Measurements from ENCODE around the gene SORL1.

The SORL1 gene

DNA sequence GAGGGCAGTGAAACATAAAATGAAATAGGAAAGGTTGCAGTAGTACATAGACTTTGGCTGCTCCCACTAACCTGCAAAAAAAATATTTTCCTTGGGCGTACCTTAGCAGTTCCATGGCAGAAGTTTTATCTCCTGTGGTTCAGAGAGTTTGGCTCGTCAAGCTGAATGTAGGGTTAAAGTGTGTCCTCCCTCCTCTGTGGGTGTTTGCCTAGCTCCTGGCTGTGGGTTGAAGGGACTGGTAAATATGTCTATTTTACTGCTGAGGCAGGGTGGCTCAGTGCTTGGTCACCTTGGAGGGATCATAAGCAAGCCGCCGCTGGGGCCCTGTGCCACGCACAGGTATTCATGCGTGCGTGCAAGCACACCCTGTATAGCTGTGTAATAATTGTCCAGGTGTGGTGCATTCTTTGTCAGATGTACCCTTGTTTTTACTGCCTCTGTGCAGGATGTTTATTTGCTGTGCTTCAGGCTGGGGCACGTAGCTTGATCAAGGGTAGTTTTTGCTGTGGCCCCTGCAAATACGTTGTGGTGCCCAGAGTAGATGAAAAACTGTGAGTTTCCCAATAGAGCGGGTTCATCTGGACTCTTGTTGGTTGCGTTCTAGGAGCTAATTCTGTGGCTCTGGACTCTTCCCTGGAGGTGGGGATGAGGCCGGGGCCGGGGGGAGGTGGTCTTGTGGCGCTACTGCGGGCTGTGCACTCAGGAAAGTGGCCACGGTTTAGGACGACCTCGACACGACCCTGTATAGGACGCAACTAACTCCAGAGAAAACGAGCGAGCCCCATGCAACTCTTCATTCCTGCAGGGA is 732 bp upstream of the SORL1 start:
- no peak for DNase-seq (ENCODE audit: low spot score)

- no peak for DNase-seq (ENCODE audit: low spot score)
These were observed 566 bp downstream of the SORL1 start, which contains the start of gene SORL1-AS1 for GRCh38 chr11:121452609-121453150. Gene SORL1-AS1 (minus strand): TSS chr11:121452967.

GRCh38 chr11:121453589-121454299 is 1.6 kb downstream of the SORL1 start:
- no peak for DNase-seq (ENCODE audit: low spot score)

- no peak for DNase-seq (ENCODE audit: low spot score)
These were observed 3.0 kb downstream of the SORL1 start for GRCh38 chr11:121455115-121455514.

- no peak for DNase-seq (ENCODE audit: low spot score)
These were observed 4.0 kb downstream of the SORL1 start for GRCh38 chr11:121456151-121456550.

DNA sequence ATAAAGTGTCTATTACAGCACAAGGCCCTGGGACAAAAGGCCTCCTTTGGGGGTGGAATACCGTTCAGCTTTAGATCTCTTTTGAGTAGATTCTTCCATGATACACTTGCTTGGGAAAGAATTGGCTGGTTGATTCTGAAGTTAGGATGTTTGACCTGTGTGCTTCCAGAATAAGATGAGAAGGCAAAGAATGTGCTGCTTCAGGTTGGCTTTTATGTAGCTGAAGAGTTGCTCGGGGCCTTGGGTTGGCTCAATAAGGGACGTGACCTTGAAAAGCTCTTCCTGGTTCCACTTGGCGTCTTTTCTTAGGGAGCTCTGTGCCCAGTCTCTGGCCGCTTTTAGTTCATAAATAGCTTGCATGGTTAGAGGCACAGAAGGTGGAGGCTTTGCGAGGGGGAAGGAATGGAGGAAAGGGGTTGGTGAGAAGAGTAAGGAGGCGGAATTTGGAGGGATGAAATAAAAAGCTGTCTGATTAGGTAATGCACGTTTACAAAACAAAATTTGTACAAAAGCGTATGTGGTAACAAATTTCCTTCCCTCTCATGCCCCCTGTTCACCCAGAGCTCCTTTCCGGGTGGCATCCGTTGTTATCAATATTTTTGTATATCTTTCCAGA is 4.8 kb downstream of the SORL1 start:
- no peak for DNase-seq (ENCODE audit: low spot score)

GRCh38 chr11:121458551-121458950 is 6.4 kb downstream of the SORL1 start:
- DNase-seq (ENCODE audit: low spot score) = no peak

- DNase-seq (ENCODE audit: low spot score) = no peak
These were observed 7.4 kb downstream of the SORL1 start for GRCh38 chr11:121459413-121460017.

- DNase-seq (ENCODE audit: low spot score) = no peak
These were observed 8.9 kb downstream of the SORL1 start for GRCh38 chr11:121460941-121461514.

DNA sequence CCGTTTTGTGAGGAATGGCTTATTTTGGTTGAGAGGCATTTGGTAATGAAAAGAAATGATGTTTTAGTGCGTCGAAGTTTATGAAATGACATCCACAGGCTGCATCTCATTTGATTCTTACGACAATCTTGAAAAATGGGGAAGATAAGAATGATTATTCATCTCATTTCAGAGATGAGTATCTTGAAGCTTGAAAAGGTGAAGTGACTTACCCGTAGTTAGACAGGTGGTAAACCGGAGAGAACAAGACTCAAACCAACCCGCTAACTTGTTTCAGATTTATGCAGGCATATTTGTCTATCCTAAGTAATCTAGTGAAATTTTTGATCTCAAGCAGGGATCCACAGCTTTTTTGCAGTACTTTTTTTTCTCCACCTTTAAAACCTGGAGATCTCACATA is 9.7 kb downstream of the SORL1 start:
- DNase-seq (ENCODE audit: low spot score) = no peak

DNA sequence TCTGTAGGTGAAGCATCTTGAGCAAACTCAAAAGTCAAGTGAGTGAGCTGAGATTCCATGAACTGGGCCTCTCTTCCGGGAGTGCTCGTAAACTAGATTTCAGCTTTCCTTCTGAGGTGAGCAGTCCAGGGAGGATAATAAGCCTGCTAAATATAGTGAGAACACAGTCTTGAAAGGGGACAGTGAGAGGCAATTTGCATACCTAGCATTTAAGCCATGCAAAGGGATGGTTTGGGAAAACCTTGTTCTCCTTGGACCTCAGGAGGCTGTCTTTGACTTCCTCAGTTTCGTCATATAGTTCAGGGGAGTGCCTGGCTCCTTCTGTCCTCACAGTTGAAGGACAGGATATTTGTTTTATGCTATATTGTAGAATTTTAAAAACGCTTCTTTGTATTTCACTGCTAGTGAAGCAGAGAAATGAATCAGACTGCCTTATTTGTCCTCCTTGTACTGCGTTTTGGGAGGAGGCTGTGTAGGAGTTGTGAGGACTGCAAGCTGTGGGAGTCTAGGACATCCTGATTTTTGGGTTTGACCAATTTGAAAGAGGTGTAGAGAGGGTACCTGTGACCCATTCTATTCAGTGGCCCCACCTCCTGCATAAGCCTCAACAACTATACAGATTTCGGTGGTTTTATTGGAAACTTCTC is 11.7 kb downstream of the SORL1 start:
- DNase-seq (ENCODE audit: low spot score) = no peak

DNA sequence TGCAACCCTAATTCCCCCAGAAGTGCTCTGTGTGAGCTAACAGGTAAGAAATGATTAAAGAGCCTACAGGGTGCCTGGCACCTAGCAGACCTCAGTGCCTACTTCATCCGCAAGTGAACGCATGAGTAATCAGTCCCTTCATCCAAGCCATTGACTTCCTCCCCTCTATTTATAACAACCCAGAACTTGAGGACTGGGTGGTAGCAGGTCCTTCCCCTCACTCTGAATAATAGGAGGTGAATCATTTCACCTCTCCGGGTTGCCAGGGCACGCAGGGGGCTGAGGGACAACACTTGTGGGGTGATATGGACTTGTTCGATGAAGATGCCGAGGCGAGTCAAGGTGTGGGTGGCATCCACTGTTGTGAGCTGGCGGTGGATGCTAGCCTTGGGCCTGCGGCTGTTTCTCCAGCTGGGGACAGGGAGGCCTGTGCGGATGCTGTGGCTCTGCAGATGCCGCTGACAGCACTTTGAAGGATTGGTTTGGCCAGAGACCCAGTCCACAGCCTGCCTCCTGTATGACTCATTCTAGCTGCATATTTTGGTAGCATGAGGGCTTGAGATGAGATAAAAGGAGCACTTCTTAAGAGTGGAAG is 12.3 kb downstream of the SORL1 start:
- no peak for DNase-seq (ENCODE audit: low spot score)

DNA sequence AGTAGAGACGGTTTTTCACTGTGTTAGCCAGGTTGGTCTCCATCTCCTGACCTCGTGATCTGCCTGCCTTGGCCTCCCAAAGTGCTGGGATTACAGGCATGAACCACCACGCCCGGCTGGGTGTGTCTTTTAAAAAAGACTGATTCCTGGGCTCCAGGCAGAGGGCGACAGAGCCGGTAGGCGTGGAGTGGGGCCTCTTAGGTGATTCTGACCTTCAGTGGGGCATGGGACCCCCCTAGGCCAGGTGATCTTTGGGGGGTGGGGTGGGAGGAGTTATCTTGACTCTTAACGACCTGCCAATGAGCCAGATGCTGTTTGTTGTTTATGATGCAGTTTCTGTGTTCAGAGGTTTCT is 13.6 kb downstream of the SORL1 start:
- DNase-seq (ENCODE audit: low spot score) = no peak

GRCh38 chr11:121466063-121466794 is 14.1 kb downstream of the SORL1 start:
- DNase-seq (ENCODE audit: low spot score) = no peak

- no peak for DNase-seq (ENCODE audit: low spot score)
These were observed 15.4 kb downstream of the SORL1 start for GRCh38 chr11:121467471-121467870.

DNA sequence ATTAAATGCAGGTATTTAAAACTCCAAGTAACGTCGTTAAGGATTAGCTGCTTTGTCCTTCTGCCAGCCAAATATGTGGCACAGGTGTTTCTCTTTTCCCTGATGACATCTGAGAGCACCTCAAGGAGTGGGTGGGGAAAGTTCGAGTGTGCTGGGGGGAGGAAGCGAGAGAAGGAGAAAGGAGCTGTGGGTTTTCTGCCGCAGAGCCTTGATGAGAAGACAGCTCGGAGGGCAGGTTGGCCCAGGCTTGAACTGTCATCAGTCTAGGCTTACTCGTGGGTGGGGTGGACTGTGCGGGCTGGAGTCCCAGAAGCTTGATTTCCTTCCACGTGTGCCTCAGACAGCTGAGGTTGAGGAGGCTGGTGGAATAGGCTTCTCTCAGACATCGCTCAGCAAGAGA is 15.9 kb downstream of the SORL1 start:
- no peak for DNase-seq (ENCODE audit: low spot score)

DNA sequence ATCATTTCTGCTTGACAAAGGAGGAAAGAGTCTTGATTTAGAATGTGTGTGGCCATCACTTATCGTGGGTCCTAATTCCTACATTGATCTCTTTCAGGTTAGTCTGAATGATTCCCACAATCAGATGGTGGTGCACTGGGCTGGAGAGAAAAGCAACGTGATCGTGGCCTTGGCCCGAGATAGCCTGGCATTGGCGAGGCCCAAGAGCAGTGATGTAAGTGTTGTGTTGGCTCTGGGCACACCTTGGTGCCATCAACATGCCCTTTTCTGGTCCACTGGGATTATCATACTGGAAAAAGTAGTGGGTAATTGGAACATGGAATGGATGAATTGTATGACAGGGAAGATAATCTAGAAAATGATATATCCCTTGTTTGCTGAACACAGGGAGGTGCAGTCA is 17.8 kb downstream of the SORL1 start:
- DNase-seq (ENCODE audit: low spot score) = no peak

GRCh38 chr11:121471167-121471566 is 19.1 kb downstream of the SORL1 start:
- DNase-seq (ENCODE audit: low spot score) = no peak

- no peak for DNase-seq (ENCODE audit: low spot score)
These were observed 20.2 kb downstream of the SORL1 start for GRCh38 chr11:121472312-121472711.

DNA sequence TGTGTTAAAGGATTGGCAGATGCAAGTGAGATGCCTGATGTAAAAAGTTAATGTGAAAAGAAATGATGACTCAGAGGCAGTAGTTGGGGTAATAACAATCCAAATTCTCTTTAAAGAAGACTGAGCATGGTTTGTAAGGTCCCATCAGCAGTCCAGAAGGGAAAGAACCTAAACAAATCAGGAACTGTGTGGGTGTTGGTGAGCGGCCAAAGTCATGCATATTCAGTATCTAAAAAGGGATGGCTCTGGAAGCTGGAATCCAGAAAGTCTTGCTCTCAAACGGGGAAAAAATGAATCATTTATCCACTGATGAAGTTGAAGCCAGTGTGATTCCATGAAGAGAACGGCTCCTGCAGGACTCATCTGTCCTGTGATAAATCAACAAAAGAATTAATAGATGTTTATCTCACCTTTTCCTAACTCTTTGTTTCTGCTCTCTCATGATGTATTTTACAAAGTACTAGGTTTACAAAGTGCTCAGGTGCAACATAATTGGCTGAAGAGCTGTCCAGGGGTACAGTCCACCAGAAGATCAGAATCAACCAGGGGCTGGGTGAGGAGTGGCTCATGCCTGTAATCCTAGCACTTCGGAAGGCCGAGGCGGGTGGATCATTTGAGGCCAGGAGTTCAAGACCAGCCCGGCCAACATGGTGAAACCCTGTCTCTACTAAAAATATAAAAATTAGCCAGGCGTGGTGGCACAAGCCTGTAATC is 21.1 kb downstream of the SORL1 start:
- no peak for DNase-seq (ENCODE audit: low spot score)

Data from hematopoietic multipotent progenitor cell treated with erythropoietin and hydrocortisone succinate and interleukin-3 and kit ligand, for 15 days (in vitro differentiated cells).